ENCODE results near the gene BTBD19. TPM values are rescaled to one million over a fixed set of nuclear protein-coding genes. Genes with fewer than 3 reads are reported as not detected.
"Not testable (repeated sequence)": the region's sequence is repeated elsewhere in the genome, so short reads cannot be mapped to it uniquely, and the experiment has no call there.

Gene BTBD19
- total and polyA plus RNA-seq, 9 donors = 2.9 to 9.5 (median 8.0) TPM

DNA sequence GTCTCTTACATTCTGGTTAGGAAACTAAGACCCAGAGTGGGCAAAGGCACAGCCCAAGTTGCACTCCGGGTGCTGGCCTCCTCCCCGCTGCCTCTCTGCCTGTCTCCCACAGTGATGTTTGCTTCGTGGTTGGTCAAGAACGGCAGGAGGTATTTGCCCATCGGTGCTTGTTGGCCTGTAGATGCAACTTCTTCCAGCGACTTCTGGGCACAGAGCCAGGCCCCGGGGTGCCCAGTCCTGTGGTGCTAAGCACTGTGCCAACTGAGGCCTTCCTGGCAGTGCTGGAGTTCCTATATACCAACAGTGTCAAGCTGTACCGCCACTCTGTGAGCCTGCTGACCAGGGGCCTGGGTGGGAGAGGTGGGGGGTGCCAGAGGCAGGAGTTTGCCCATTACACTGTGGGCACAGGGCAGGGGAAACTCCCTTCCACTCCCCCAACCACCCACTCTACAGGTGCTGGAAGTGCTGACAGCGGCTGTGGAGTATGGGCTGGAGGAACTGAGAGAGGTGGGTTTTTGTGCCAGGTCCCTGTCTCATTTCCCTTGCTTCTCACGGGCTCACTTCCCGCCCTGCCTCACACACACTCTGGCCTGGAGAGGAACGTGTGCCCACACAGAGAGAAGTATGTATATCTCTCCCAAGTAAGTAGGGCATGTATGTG is 1.9 kb downstream of the BTBD19 start:
- no peak overlapping the region for H3K4me3 ChIP-seq (ENCODE audit: low read length)
- peak; percentile 45 for DNase-seq
- peaks cover 20% of the 10 kb centered on the region for H3K36me3 ChIP-seq (ENCODE audit: control insufficient read depth, insufficient read depth, low read length)
- H3K27ac ChIP-seq (ENCODE audit: low read length) = peak overlapping the region; percentile 99
- peaks cover 76% of the 10 kb centered on the region for H3K4me1 ChIP-seq (ENCODE audit: control insufficient read depth, insufficient read depth, low read length)
- H3K9me3 ChIP-seq (replicated peaks; ENCODE audit: control insufficient read depth, low read depth, low read length) = no peaks in the 10 kb centered on the region
- H3K27me3 ChIP-seq (ENCODE audit: control insufficient read depth, insufficient read depth, low read length) = no peaks in the 10 kb centered on the region
- WGBS (ENCODE audit: insufficient coverage) = 59% methylated on average over 7 of the region's 12 CpGs

DNA sequence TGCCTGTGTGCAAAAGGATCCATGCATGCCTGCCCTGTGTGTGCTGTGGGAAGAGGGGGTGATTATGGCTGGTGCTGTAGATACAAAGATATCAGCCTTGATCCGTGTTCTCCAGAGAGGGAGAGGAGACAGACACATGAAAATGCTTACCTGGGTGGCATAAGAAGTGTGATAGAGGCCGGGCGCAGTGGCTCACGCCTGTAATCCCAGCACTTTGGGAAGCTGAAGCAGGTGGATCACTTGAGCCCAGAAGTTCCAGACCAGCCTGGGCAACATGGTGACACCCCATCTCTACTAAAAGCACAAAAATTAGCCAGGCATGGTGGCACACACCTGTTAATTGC is 2.4 kb downstream of the BTBD19 start:
- H3K9me3 ChIP-seq (replicated peaks; ENCODE audit: control insufficient read depth, low read depth, low read length); H3K27me3 ChIP-seq (ENCODE audit: control insufficient read depth, insufficient read depth, low read length); H3K4me3 ChIP-seq (ENCODE audit: low read length); DNase-seq: not testable (repeated sequence)
- 86% methylated on average over 2 of the region's 4 CpGs for WGBS (ENCODE audit: insufficient coverage)
- Histone ChIP-seq H3K4me1 (ENCODE audit: control insufficient read depth, insufficient read depth, low read length) (peaks cover 71% of the 10 kb centered on the region), H3K27ac (ENCODE audit: low read length) (peak overlapping the region; percentile 99), H3K36me3 (ENCODE audit: control insufficient read depth, insufficient read depth, low read length) (peaks cover 20% of the 10 kb centered on the region)

DNA sequence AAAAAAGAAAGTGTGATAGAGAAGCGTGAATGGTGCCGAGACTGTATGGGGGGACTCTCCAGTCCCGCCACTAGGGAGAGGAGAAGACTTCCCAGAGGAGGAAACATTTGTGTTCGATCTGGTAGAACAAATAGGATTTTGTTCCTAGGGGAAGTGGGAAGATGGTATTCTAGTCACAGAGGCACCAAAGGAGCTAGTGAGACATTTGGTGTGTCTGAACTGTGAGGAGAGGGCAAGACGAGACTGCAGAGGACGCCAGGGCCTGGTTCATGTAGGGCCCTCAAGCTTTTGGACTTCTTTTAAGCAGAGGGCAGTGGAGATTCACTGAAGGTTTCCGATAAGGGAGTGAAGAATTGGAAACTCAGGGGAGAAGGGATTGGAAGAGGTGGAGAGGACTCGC is 2.9 kb downstream of the BTBD19 start:
- H3K27ac ChIP-seq (ENCODE audit: low read length) = peak overlapping the region; percentile 13
- 80% methylated on average over 8 of the region's 8 CpGs for WGBS (ENCODE audit: insufficient coverage)
- no peaks in the 10 kb centered on the region for H3K27me3 ChIP-seq (ENCODE audit: control insufficient read depth, insufficient read depth, low read length)
- peaks cover 19% of the 10 kb centered on the region for H3K36me3 ChIP-seq (ENCODE audit: control insufficient read depth, insufficient read depth, low read length)
- DNase-seq = no peak
- no peak overlapping the region for H3K4me3 ChIP-seq (ENCODE audit: low read length)
- H3K9me3 ChIP-seq (replicated peaks; ENCODE audit: control insufficient read depth, low read depth, low read length) = no peaks in the 10 kb centered on the region
- H3K4me1 ChIP-seq (ENCODE audit: control insufficient read depth, insufficient read depth, low read length) = peaks cover 68% of the 10 kb centered on the region

DNA sequence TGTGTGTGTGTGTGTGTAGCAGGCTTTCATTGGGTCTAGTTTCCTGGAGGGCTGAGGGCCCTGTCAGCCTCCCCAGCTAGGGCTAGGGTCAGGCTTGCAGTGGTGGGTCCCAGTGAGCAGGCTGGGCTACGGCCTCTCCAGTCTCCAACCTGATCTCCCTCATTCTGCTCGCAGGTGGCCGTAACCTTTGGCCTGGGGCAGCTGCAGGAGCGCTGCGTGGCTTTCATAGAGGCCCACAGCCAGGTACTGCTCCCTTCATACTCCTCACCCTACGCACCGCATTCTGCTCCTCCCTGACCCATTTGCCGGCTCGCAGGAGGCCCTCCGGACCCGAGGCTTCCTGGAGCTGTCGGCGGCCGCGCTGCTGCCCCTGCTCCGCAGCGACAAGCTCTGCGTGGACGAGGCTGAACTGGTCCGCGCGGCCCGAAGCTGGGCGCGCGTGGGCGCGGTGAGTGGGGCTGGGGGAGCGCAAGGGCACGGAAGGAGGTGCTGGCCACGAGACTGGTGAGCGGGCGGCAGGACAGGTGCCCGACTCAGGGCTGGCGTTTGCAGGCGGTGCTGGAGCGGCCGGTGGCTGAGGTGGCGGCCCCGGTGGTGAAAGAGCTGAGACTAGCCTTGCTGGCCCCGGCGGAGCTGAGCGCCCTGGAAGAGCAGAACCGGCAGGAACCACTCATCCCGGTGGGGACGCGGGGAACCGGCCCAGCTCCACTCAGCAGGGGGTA is 4.7 kb downstream of the BTBD19 start:
- peak; percentile 19 for DNase-seq
- peaks cover 51% of the 10 kb centered on the region for H3K4me1 ChIP-seq (ENCODE audit: control insufficient read depth, insufficient read depth, low read length)
- peak overlapping the region; percentile 93 for H3K27ac ChIP-seq (ENCODE audit: low read length)

GRCh38 chr1:44815926-44816325 is 7.6 kb downstream of the BTBD19 start:
- 96% methylated on average over 8 of the region's 9 CpGs for WGBS (ENCODE audit: insufficient coverage)
- not testable (repeated sequence) for H3K4me3 ChIP-seq (ENCODE audit: low read length); H3K27me3 ChIP-seq (ENCODE audit: control insufficient read depth, insufficient read depth, low read length); H3K9me3 ChIP-seq (replicated peaks; ENCODE audit: control insufficient read depth, low read depth, low read length); H3K27ac ChIP-seq (ENCODE audit: low read length); DNase-seq
- H3K4me1 ChIP-seq (ENCODE audit: control insufficient read depth, insufficient read depth, low read length) = peaks cover 37% of the 10 kb centered on the region
- peaks cover 12% of the 10 kb centered on the region for H3K36me3 ChIP-seq (ENCODE audit: control insufficient read depth, insufficient read depth, low read length)

More for the DNA sequence above, 4.7 kb downstream of the BTBD19 start:
- Histone ChIP-seq H3K9me3 (replicated peaks; ENCODE audit: control insufficient read depth, low read depth, low read length) (no peaks in the 10 kb centered on the region), H3K27me3 (ENCODE audit: control insufficient read depth, insufficient read depth, low read length) (no peaks in the 10 kb centered on the region), H3K36me3 (ENCODE audit: control insufficient read depth, insufficient read depth, low read length) (peaks cover 12% of the 10 kb centered on the region), H3K4me3 (ENCODE audit: low read length) (peak overlapping the region; percentile 64)
- WGBS (ENCODE audit: insufficient coverage) = 33% methylated on average over 47 of the region's 48 CpGs

GRCh38 chr1:44817307-44817706 is 9.0 kb downstream of the BTBD19 start:
- Histone ChIP-seq H3K9me3 (replicated peaks; ENCODE audit: control insufficient read depth, low read depth, low read length) (no peaks in the 10 kb centered on the region), H3K27ac (ENCODE audit: low read length) (no peak overlapping the region), H3K27me3 (ENCODE audit: control insufficient read depth, insufficient read depth, low read length) (no peaks in the 10 kb centered on the region), H3K36me3 (ENCODE audit: control insufficient read depth, insufficient read depth, low read length) (peaks cover 9% of the 10 kb centered on the region), H3K4me1 (ENCODE audit: control insufficient read depth, insufficient read depth, low read length) (peaks cover 29% of the 10 kb centered on the region), H3K4me3 (ENCODE audit: low read length) (no peak overlapping the region)
- WGBS (ENCODE audit: insufficient coverage) = 94% methylated on average over 1 of the region's 2 CpGs
- DNase-seq = no peak

DNA sequence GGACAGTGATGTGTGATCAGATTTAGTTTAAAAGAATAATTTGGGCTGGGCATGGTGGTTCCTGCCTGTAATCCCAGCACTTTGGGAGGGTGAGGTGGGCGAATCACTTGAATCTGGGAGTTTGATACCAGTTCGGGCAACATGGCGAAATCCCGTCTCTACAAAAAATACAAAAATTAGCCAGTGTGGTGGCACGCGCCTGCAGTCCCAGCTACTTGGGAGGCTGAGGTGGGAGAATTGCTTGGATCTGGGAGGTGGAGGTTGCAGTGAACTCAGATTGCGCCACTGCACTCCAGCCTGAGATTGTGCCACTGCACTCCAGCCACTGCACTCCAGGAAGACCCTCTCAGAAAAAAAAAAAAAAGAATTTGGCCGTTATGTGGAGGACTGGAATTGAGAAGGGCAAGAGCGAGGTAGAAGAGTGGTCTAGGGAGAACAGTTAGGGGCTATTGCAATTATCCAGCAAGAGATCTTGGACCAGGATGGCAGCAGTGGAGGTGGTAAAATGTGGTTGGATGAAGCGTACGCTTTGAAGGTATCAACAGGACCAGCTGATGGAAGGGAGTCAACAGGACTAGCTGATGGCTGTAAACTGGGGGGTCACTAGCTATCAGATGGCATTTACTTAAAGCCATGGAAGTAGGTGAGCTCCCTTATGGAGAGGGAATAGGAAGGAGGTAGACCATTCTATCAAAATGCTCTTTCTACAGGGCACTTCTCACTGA is 9.6 kb downstream of the BTBD19 start:
- H3K4me1 ChIP-seq (ENCODE audit: control insufficient read depth, insufficient read depth, low read length) = peaks cover 26% of the 10 kb centered on the region
- DNase-seq = no peak
- H3K27me3 ChIP-seq (ENCODE audit: control insufficient read depth, insufficient read depth, low read length) = no peaks in the 10 kb centered on the region
- H3K9me3 ChIP-seq (replicated peaks; ENCODE audit: control insufficient read depth, low read depth, low read length) = no peaks in the 10 kb centered on the region
- peaks cover 8% of the 10 kb centered on the region for H3K36me3 ChIP-seq (ENCODE audit: control insufficient read depth, insufficient read depth, low read length)
- 94% methylated on average over 8 of the region's 11 CpGs for WGBS (ENCODE audit: insufficient coverage)
- H3K27ac ChIP-seq (ENCODE audit: low read length) = no peak overlapping the region
- H3K4me3 ChIP-seq (ENCODE audit: low read length) = no peak overlapping the region

DNA sequence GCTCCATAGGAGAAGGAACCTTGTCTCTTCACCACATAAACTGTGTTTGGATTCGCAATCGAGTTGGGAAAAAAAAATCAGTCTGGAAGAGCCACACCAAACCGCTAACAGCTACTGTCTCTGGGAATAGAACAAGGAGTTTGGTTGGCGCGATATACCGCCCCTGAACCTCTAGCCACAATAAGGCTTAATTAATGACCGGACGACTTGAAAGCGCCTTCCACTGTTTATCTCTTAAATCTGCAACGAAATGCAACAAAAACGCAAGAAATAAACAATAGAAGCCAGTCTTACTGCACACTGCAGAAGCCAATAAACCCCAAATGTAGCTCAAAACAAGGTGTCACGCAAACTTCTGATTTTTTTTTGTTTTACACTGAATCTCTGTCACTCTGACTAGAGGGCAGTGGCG is 10.9 kb downstream of the BTBD19 start:
- no peaks in the 10 kb centered on the region for H3K27me3 ChIP-seq (ENCODE audit: control insufficient read depth, insufficient read depth, low read length)
- H3K27ac ChIP-seq (ENCODE audit: low read length) = peak overlapping the region; percentile 99
- peaks cover 19% of the 10 kb centered on the region for H3K4me1 ChIP-seq (ENCODE audit: control insufficient read depth, insufficient read depth, low read length)
- DNase-seq = peak; percentile 59
- H3K36me3 ChIP-seq (ENCODE audit: control insufficient read depth, insufficient read depth, low read length) = peaks cover 8% of the 10 kb centered on the region
- WGBS (ENCODE audit: insufficient coverage) = 1% methylated on average over 7 of the region's 13 CpGs
- peak overlapping the region; percentile 62 for H3K4me3 ChIP-seq (ENCODE audit: low read length)
- H3K9me3 ChIP-seq (replicated peaks; ENCODE audit: control insufficient read depth, low read depth, low read length) = no peaks in the 10 kb centered on the region

- no peaks in the 10 kb centered on the region for H3K27me3 ChIP-seq (ENCODE audit: control insufficient read depth, insufficient read depth, low read length)
- peak overlapping the region; percentile 62 for H3K4me3 ChIP-seq (ENCODE audit: low read length)
- DNase-seq = peak; percentile 94
- H3K36me3 ChIP-seq (ENCODE audit: control insufficient read depth, insufficient read depth, low read length) = peaks cover 8% of the 10 kb centered on the region
- peak overlapping the region; percentile 99 for H3K27ac ChIP-seq (ENCODE audit: low read length)
- H3K4me1 ChIP-seq (ENCODE audit: control insufficient read depth, insufficient read depth, low read length) = peaks cover 17% of the 10 kb centered on the region
- H3K9me3 ChIP-seq (replicated peaks; ENCODE audit: control insufficient read depth, low read depth, low read length) = no peaks in the 10 kb centered on the region
- under 1% methylated on average over 13 of the region's 33 CpGs for WGBS (ENCODE audit: insufficient coverage)
These were observed 11.4 kb downstream of the BTBD19 start for GRCh38 chr1:44819608-44820327.
